Measurements from ENCODE around the gene PROKR2. TPM values are rescaled to one million over a fixed set of nuclear protein-coding genes. Genes with fewer than 3 reads are reported as not detected.

PROKR2 gene
- total RNA-seq, result not detected
- long read RNA-seq, donor 1, result 0 reads
- long read RNA-seq, donor 2, result 0 reads

DNA sequence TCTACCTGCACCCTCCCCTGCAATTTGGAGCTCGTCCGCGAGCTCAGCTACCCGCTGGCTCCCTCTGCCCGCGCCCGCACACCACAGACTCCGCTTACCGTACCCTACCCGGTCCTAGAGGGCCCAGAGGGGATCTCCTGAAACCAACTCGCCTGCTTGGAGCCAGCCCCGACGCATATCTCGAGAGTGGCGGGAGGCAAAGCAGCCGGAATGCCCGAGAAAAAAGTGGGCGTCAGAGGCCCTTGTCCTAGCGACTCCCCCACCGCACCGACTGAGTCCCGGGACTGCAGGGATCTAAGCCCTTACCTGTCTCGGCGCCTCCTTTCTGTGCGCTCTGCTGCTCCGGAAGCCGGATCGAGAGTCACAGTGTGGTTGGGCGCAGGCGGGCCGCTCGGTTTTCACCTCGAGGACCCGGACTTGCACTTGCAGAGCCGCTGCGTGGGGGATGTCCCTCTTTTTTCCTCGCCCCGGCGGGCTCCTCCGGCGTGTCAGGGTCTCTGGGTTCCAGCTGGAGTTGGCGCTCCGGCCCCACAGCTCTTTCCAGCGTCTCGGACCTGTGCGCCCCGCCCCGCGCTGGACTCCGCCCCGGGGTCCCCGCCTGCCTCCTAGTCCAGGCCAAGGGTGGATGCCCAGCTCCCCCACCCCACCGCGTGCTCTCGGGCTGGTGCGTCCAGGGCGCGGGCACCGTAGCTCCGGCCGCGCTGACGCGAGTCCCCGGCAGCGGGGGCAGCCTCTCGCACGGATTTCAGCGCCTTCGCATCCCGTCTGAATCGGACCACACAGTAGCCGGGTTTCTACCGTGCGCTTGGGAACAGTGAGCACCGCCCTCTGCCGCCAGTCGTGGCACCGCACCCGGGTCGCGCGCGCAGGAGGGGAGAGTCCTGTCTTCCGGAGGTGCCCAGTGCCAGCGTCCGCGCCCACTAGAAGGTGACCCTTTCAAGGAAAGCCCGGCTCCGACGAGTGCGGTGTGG is at the start of gene PROKR2:
TSS of gene PROKR2 (minus strand) at position 767 of the 971 bp plus-strand sequence. CDS start 2,585 bp downstream, outside the sequence.
- no peak for DNase-seq (ENCODE audit: low spot score)
- intact Hi-C loops (cut with DNase I), result no loop called here

DNA sequence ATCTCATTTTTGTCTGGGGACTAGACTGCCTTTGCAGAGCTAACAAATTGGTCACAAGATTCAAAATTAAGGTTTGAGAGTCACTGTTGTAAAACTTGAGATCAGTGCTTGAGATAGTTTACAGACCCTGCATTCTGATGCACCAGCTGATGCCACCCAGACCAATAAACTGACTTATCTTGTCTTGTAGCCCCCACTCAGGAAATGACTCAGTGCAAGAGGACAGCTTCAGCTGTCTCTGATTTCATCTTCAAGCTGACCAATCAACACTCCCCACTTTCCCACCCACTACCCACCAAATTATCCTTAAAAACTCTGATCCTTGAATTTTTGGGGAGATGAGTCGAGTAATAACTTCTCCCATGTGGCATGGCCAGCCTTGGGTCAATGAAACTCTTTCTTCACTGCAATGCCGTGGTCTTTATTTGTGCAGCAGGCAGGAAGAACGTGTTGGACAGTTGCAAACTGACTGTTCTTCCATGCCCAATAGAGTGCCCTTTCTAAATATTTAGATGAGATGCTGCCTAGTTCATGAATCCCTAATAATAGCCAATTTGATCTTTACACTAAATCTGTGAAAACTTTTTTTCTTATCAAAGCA is 48.3 kb upstream of the PROKR2 start:
- intact Hi-C loops (cut with DNase I), result no loop called here
- DNase-seq (ENCODE audit: low spot score), result no peak

DNA sequence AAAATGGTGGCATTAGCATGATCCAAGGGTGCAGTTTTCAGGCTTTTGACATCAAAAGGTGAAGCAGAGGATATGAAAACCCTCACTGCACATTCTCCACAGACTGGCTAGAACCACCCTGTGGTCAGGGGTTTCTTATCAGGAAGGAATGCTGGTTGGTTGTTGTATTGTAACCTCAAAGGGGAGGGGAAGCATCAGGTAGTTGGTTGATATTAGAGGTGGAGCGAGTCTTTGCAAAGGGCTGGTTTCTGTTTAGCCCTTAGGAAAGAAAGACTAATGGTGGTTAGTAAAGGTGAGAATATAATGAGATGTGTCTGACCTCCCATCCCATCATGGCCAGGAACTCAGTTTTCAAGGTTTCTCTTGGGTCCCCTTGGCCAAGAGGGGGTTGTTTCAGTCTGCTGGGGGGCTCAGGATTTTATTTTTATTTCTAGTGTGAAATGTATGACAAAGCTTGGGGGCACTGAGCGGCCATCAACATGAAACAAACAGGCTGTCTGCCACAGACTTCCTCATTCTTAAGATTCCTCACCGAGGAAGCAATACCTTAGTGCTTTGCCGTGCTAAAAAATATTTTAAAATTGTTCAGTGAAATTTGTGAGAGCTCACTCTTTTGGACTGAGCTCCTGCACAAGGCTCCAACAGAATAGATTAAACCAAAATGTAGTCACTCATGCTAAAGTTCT is 47.5 kb upstream of the PROKR2 start:
- DNase-seq (ENCODE audit: low spot score), result no peak
- intact Hi-C loops (cut with DNase I), result no loop called here

DNA sequence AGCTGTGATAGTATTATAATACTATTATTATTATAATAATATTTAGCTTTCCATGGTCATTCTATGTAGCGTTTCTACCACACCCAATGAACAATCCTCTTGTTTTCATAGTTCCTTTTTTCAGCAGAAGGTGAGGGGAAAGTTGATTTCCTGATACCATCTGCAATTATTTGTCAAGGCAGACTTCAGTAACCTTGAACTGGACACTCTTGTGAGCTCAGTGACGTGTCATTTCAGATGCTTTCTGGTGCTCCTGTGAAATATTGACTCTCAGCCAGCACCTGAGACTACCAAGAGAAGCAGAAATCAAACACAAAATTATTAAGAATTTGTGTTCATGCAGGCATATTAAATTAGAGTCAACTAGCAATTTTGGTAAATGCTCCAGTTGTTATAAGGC is 46.0 kb upstream of the PROKR2 start:
- intact Hi-C loops (cut with DNase I), result no loop called here
- no peak for DNase-seq (ENCODE audit: low spot score)

DNA sequence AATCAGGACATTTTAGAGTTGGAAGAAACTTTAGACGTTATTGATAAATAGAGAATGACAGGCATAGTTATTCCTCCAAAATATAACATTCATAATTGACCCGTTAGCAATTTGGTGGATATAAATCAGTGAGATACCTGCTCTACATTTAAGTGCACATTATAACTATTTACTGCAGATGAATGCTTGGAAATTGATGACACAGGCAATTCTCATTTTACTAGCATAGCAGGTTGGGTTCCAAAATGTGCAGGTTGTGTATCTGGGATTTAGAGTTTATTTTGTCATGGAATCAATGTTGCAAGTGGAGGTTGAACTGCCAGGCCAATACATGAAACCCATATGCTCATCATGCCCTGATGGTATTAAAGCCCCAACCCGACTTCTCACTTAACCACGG is 44.4 kb upstream of the PROKR2 start:
- DNase-seq (ENCODE audit: low spot score), result no peak
- intact Hi-C loops (cut with DNase I), result no loop called here

DNA sequence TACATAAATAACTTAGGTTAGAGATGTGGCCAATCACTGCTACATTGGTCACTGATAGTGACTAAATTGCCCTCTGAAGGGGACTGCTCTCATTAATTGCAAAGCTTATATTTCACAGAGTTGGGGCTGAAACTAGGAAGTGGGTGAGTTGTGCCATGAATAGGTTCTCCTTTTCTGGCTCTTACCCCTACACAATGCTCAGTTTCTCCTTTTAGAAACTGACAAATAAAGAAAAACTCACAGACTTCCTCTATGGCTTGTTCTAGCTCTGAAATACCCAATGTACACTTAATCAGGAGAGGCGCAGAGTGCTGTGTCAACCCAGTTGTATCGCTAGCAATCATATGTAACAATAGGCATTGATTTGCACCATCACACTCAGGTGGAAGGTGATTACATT is 41.2 kb upstream of the PROKR2 start:
- DNase-seq (ENCODE audit: low spot score), result no peak
- intact Hi-C loops (cut with DNase I), result no loop called here

DNA sequence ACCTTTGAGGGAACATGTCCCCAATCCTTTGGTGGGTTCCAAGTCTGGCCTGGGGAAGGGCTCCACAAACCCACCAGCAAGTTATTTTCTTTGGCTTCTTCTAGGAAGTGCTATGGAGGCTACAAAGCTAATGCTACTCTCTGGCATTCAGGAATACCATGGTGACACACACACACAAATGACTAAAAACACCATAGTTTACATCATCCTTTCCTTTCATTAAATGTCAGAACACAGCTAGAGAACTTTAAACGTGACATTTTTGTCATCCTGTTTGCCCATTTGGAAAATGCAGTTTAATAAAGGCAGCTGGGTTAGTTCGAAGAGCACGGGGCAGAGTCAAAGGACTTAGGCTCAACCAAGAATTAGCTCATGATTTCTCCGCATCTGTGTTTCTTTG is 40.2 kb upstream of the PROKR2 start:
- intact Hi-C loops (cut with DNase I), result no loop called here
- DNase-seq (ENCODE audit: low spot score), result no peak

DNA sequence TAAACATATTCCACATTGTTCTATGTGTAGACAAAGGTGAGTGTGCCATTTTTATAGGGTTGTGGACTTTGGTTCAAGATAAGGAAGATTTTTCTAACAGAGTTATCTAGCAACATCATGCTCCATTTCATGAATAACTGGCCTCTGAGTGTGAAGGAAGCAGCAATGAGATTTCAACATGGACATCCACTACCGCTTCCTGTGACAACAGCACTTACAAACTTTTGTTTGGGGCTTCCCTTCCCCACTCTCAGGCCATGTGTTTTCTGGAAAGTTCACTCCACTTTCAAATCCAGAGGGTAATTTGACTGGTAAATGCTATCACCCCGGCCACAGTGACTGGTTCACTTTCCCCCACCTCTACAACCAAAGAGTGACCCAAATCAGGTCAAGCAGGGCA is 38.1 kb upstream of the PROKR2 start:
- DNase-seq (ENCODE audit: low spot score), result no peak
- intact Hi-C loops (cut with DNase I), result loop anchor here in 1 of 2 donors (5.0 kb wide), 1 partner anchor 943 kb away; no protein-coding TSS in a partner anchor

DNA sequence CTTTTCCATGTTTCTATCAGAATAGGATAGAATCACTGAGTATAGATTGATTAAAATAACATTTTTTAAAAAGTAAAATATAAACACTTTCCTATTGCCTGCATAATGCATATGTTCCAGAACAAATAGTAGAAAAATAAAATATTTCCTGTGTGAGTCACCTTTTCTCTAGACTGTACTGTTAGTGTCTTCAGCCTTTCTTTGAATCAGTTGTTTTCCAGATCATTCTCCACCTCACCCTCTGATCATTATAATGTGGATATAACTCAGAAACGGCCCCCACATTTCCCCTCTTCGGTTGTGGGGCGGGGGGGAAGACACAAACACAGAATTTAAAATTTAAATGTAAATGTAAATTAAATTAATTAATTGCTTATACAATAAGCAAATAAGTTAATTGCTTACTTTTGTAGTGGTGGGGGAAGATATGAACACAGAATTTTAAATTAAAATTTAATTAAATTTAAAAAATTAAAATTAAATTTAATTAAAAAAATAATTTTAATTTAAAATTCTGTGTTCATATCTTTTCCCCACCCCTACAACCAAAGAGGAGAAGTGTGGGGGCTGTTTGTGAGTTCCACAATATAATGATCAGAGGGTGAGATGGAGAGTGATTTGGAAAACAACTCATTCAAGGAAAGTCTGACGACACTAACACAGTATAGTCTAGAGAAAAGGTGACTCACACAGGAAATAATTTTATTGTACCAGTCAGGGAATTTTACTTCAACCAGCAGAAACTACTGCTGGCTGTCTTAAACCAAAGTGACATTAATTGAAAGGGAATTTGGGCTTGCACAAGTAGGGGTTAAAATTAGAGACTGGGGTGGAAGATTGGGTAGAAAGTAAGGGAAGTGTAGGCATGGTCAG is 37.1 kb upstream of the PROKR2 start:
- intact Hi-C loops (cut with DNase I), result loop anchor here in 1 of 2 donors (5.0 kb wide), 1 partner anchor 942 kb away; no protein-coding TSS in a partner anchor
- no peak for DNase-seq (ENCODE audit: low spot score)

DNA sequence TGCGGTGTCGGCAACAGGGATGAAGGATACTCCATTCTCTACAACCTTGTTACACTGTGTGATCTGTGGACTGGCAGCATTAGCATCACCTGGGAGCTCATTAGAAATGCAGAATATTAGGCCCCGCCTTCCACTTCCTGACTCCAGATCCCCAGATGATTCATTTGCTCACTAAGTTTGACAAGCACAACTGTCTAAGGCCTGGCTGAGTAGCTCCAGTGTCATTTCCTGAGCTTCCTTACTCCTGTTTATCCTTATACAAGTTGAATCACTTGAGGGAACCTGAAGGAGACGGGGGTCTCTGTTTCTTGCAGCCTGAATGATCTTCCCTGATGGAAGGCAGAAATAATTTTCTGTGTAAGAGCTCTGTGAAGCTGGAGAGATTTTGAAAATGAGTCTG is 32.7 kb upstream of the PROKR2 start:
- no peak for DNase-seq (ENCODE audit: low spot score)
- intact Hi-C loops (cut with DNase I), result no loop called here

DNA sequence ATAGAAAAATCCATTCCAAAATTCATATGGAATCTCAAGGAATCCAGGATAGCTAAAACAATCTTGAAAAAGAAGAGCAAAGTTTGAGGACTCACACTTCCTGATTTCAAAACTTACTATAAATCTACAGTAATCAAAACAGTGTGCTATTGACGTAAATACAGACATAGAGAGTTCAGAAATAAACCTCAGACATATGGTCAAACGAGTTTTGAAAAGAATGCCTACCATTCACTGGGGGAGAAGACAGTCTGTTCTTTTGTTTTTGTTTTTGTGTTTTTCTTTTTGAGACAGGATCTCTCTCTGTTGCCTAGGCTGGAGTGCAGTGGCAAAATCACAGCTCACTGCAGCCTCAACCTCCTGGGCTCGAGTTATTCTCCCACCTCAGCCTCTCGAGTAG is 25.3 kb upstream of the PROKR2 start:
- intact Hi-C loops (cut with DNase I), result no loop called here
- DNase-seq (ENCODE audit: low spot score), result no peak

DNA sequence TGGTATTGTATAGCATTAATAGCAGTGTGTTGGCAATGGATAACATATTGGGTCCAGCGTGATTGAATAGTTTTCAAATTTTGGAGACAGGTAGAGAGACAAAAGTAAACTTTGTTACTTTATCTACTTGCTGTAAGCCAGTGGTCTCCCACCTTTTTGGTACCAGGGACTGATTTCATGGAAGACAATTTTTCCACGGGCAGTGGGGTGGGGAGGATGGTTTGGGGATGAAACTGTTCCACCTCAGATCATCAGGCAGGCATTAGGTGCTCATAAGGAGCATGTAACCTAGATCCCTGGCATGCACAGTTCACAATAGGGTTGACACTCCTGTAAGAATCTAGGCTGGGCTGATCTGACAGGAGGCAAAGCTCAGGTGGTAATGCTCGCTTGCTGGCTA is 14.6 kb upstream of the PROKR2 start:
- intact Hi-C loops (cut with DNase I), result no loop called here
- DNase-seq (ENCODE audit: low spot score), result no peak

DNA sequence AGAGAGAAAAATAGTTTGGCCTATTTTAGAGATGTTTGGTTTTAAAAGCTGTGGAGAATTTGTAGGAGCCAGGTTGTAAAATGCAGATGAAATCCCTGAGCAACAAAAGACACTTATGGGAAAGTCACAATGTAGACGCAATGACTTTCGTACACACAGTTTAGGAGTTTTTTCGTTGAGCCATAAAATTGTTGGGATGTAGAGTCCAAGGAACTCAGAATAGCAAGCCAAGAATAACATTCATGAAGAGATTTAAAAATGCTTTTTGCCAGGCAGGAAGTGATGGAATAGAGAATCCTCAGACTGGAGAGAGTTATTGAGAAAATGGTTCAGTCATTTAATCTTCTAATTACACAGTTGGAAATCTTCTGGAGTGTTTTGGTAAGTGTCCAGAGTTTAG is 11.5 kb upstream of the PROKR2 start:
- intact Hi-C loops (cut with DNase I), result no loop called here
- DNase-seq (ENCODE audit: low spot score), result no peak

DNA sequence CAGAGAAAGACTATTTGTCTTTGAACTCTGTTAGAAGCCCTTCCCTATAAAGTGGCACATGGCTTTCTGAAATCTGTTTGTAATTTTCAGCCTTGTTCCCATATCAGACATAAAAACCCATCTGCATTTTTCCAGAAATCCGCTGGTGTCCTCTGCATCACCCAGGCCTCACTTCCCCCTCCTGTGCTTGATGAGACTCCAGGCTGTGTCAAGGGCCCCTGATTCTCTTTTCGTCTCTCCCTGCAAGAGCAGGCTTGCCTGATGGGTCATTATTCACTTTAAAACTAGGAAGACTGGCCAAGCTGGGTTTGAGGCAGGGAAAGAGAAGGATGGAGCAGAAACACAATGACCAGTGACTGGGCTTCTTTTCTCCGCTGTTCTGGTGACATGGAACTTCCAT is 10.6 kb upstream of the PROKR2 start:
- intact Hi-C loops (cut with DNase I), result no loop called here
- DNase-seq (ENCODE audit: low spot score), result no peak

DNA sequence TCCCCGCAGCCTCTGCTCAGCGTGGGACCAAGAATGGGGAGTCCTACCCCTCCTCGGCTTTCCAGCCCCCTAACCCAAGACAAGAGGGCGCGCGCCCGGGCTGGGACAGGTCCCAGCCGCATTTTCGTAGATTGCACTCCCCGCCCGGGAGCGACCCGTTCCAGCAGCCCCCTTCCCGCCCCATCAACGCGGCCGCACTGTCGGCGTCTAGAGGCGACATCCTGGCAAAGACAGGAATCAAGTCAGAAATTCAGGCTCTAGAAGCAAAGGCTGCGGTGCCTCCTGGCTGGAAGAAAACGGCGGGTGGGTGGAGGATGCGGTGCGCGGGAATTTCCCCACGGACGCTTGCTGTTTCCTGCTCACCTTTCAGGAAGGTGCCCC is 957 bp downstream of the PROKR2 start:
- intact Hi-C loops (cut with DNase I), result no loop called here
- no peak for DNase-seq (ENCODE audit: low spot score)

DNA sequence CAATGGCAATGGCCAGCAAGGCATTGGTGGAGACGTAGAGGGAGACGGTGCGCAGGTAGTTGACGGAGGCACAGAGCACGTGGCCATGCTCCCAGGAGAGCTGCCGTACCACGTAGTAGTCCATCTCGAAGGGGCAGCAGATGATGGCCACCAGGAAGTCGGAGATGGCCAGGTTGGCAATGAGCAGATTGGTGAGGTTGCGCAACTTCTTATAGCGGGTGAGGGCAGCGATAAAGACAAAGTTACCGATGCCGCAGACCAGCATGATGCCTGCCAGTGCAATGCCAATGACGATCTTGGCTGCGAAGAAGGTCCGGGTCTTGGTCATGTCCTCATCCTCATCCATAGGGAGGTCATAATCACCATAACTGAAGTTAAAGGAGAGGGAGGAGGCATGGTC is 2.8 kb downstream of the PROKR2 start:
- no peak for DNase-seq (ENCODE audit: low spot score)
- intact Hi-C loops (cut with DNase I), result no loop called here

DNA sequence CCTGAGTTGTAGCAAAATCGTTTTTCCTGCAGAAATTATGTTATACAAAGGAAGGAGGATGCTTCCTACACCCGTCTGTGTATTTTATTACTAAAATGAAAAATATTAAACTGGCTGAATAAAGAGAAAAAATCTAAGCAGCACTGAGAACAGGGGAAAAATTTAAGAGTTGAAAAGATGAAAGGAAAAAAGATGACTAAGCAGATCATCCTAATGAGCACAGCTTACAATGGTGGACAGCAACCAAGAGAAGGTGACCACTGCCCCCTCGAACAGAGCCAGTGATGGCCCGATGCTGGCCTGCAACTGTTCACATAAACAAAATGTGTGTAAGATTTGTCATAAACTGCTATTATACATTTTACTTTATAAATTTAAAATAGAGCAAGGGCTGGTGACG is 4.2 kb downstream of the PROKR2 start:
- DNase-seq (ENCODE audit: low spot score), result no peak
- intact Hi-C loops (cut with DNase I), result no loop called here

DNA sequence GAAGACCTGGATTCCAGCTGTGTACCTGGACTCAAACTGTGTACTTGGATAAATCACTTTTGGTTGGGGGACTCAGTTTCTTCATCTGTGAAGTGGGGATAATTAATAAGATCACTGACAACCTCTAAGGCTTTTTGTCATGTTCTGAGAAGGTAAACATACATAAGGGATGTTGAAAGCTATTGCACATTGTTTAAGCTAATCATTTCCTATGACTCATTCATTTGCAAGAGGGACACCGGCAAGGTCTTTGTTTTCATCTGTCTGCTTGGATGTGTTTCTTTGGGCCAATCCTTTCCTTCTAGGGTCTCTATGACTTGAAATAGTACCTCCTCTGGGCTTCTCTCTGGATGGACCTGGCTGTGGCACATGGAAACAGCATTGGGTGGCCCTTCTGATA is 6.8 kb downstream of the PROKR2 start:
- DNase-seq (ENCODE audit: low spot score), result no peak
- intact Hi-C loops (cut with DNase I), result no loop called here

DNA sequence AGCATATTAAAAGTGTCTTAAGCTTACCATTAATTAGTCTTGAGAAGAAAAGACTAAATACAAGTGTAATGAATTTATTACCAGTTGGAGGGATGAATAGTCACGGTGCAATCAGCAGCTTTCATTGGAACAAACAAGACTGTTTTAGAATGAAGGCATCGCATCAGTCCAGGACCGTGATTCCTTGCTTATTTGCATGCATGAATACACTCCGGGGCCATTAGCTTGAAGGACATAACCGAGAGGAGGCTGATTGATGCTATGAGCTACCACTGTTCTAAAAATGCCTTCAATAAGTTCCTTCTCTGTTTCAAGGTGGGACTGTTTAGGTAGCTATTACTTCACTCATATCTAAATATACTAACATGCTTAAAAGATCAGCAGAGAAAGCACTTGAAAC is 17.9 kb downstream of the PROKR2 start:
- intact Hi-C loops (cut with DNase I), result no loop called here
- no peak for DNase-seq (ENCODE audit: low spot score)

Measured in posterior vena cava (tissue), 2 donors.